ENCODE data around the gene ETFDH.

Gene ETFDH

DNA sequence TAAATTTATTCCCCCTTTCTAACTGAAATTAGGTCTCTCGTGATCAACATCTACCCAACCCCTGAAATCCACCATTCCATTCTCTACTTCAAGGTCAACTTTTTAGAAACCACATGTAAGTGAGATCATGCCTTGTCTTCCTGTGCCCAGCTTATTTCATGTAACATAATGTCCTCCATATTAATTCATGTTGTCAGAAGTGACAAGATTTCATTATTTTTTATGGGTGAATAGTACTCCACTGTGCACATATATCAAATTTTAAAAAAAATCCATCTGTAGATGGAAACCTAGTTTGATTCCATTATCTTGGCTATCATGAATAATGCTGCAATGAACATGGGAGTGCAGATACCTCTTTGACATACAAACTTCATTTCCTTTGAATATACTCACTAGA lies 49.6 kb downstream of the ETFDH start:
- TF ChIP-seq, protein P1, sequence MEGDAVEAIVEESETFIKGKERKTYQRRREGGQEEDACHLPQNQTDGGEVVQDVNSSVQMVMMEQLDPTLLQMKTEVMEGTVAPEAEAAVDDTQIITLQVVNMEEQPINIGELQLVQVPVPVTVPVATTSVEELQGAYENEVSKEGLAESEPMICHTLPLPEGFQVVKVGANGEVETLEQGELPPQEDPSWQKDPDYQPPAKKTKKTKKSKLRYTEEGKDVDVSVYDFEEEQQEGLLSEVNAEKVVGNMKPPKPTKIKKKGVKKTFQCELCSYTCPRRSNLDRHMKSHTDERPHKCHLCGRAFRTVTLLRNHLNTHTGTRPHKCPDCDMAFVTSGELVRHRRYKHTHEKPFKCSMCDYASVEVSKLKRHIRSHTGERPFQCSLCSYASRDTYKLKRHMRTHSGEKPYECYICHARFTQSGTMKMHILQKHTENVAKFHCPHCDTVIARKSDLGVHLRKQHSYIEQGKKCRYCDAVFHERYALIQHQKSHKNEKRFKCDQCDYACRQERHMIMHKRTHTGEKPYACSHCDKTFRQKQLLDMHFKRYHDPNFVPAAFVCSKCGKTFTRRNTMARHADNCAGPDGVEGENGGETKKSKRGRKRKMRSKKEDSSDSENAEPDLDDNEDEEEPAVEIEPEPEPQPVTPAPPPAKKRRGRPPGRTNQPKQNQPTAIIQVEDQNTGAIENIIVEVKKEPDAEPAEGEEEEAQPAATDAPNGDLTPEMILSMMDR (IDR thresholded peaks at IDR 0.05) = no peak
- Histone ChIP-seq H3K27ac (no peak overlapping the region), H3K4me3 (peak overlapping the region; percentile 96)
- no peak for DNase-seq (ENCODE audit: low spot score)

DNA sequence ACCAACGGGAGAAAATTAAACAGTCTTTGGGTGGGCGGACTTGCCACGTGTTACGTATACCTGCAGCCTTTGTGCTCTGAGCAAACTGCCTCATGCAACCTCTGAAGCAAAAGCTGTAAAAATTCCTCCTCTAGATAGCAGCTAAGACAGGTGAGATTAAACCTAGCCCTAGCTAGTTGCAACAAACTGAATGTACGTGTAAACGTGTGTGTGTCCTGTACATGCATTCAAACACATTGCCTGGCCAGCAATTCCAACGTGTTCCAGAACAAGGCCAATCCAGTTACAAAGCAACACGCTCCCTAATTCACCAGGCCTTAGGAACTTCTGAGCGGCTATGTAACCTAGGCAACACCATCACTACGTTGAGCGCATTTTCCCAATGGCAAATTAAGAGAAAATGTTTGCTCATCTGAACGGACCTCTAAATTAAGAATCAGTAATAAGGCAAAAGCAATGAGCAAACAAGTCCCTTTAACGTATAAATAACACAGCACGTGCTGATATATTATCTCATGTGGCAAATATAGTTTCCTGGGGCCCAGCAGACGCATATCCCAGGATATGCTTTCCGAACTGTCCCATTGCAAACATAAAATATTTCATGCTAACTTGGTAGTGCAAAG lies 50.3 kb downstream of the ETFDH start:
- peak overlapping the region; percentile 96 for H3K4me3 ChIP-seq
- peak overlapping the region; percentile 89 to 94 for H3K27ac ChIP-seq
- TF ChIP-seq, protein P1 (IDR thresholded peaks at IDR 0.05) = no peak
- no peak for DNase-seq (ENCODE audit: low spot score)

DNA sequence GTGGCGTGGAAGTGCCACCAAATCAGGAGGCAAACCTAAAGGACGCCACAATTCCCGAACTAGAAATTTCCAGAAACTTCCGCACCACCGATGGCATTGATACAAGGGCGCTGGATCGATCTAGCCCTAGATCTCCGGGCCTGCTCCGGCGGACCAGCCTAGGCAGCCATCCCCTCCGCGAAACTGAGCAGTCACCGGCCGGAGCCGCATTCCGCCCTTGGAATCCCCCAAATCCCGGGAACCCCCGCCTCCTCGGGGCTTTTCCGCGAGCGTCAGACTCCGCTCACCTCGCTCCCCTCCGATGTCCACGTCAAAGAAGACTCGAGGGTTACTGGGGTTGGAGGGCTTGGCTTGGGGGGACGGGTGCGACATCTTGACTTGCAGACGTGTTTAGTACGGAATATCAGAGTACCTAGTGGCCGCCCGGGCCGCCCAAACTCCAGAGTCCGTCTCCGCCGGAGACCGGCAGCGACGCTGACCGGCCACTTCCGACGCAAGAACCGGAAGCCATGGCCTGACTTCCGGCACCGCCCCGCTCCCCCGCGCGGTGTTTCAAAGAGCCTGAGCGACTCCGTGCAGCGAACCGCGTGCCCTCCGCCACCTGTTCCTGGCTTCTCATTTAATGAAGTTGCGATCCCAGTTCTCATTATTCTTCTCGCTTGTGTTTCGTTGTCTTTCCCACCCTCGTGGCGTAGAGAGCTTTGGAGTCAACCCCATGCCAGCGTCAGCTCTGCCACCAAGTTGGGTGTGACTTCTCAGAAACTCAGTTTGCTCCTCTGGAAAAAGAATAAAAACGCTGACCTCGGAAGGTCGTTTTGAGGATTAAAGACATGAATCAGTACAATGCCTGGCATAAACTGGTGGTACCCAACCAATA lies 51.1 kb downstream of the ETFDH start, which contains the start of gene PPID:
Gene PPID, minus strand, starts transcription at position 480 of the 877 bp plus-strand sequence. Its CDS starts 108 bp downstream, at position 372.
- peak within 1 kb of the TSS; percentile 89 to 94 for H3K27ac ChIP-seq
- TF ChIP-seq, protein P1 (IDR thresholded peaks at IDR 0.05) = no peak
- peak within 1 kb of the TSS; percentile 96 for H3K4me3 ChIP-seq
- DNase-seq (ENCODE audit: low spot score) = peak; percentile 88

DNA sequence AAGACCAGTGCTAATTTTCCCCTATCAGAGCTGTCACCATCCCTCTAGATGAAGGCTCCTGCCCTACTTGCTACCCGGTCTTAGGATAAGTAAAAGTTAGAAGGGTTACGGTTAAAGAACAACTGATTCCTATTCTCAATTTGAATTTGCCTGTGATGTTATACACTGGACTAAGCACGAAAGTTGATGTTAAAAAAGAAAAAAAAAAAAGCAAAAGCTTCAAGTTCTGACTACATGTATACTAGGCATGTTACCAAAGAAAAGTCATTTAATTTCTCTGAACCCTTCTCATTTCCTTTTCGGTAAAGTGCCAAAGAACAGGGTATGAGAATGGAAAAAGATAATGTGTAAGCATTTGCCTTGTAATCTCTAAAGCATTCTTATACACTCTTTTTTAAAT lies 52.5 kb downstream of the ETFDH start:
- TF ChIP-seq, protein P1 (IDR thresholded peaks at IDR 0.05) = no peak
- no peak for DNase-seq (ENCODE audit: low spot score)

DNA sequence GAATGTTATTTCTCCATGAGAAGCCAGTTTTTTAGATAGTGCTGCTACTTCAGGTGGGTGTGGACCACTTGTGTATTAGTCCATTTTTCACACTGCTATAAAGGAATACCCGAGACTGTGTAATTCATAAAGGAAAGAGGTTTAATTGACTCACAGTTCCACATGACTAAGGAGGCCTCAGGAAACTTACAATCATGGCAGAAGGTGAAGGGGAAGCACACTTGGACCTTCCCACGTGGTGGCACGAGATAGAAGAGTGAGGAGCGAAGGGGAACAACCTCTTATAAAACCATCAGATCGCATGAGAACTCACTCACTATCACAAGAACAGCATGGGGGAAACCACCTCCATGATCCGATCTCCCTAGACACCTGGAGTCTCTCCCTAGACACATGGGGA lies 54.5 kb downstream of the ETFDH start:
- H3K27ac ChIP-seq = no peak overlapping the region
- H3K4me3 ChIP-seq = no peak overlapping the region
- TF ChIP-seq, protein P1 (IDR thresholded peaks at IDR 0.05) = no peak
- DNase-seq (ENCODE audit: low spot score) = no peak

More for the DNA sequence above, 52.5 kb downstream of the ETFDH start:
- Histone ChIP-seq H3K4me3 (no peak overlapping the region), H3K27ac (no peak overlapping the region)

DNA sequence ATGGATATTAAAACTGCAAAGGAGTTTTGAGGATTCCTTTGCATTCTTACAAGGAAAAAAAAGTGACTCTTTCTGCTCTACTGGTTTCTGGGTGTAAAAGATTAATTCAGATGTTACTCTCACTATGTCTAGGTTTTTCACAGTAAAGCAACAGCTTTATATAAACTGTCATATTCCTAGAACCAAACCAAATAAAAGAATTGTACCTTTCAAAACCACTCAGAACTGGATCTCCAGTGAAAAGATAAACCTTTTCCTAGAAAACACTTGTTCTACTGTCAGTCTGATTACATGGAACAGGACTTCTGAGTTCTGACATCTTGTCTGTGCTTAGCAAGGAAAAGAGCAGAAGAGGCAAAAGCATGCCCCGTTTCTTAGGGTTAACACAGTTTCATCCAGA lies 56.1 kb downstream of the ETFDH start:
- no peak for DNase-seq (ENCODE audit: low spot score)

More for the DNA sequence above, 56.1 kb downstream of the ETFDH start:
- Histone ChIP-seq H3K27ac (no peak overlapping the region), H3K4me3 (no peak overlapping the region)
- TF ChIP-seq, protein P1 (IDR thresholded peaks at IDR 0.05) = no peak
